Lung (tissue), 12 donors: ENCODE measurements around the gene GPRC5D. TPM values are rescaled to one million over a fixed set of nuclear protein-coding genes. Genes with fewer than 3 reads are reported as not detected.

Experiments used
- ATAC-seq: fragments of 200-7000 bp; cut with Tn5 transposase; one replicate; pipeline ENCODE4 v1.9.1; 2020; ENCODE audit warnings: moderate number of reproducible peaks; ENCODE audit not compliant: insufficient read depth, low FRiP score
- DNase-seq, 3 donors: peaks; one replicate each; pipeline ENCODE4 v3.0.0-alpha.2; 2013 to 2017
- H3K27ac ChIP-seq, 2 donors: one replicate each; pipeline ENCODE4 v1.5.1; 2013; ENCODE audit warnings: mild to moderate bottlenecking in 2 of 2, moderate library complexity in 2 of 2, control low read depth in 1 of 2, inconsistent platforms in 1 of 2, low read depth in 1 of 2, low read length in 1 of 2
- H3K27me3 ChIP-seq, 3 donors: one replicate each; pipeline ENCODE4 v1.5.1; 2013; ENCODE audit warnings: low read length in 2 of 3; ENCODE audit not compliant: control insufficient read depth in 3 of 3, insufficient read depth in 3 of 3
- H3K36me3 ChIP-seq, 4 donors: one replicate each; pipeline ENCODE4 v1.5.1; 2013; ENCODE audit warnings: low read length in 4 of 4, mild to moderate bottlenecking in 1 of 4, moderate library complexity in 1 of 4; ENCODE audit not compliant: control insufficient read depth in 4 of 4, insufficient read depth in 4 of 4
- H3K4me1 ChIP-seq, 5 donors: one replicate each; pipeline ENCODE4 v1.5.1; 2013; ENCODE audit warnings: low read length in 5 of 5, mild to moderate bottlenecking in 2 of 5, moderate library complexity in 1 of 5; ENCODE audit not compliant: control insufficient read depth in 5 of 5, insufficient read depth in 5 of 5
- H3K4me3 ChIP-seq: one replicate; pipeline ENCODE4 v1.5.1; 2013; ENCODE audit warnings: mild to moderate bottlenecking, control low read depth, moderate library complexity
- H3K9ac ChIP-seq, 2 donors: one replicate each; pipeline ENCODE4 v1.5.1; 2013; ENCODE audit warnings: low read length in 2 of 2, control low read depth in 1 of 2; ENCODE audit not compliant: insufficient read depth in 1 of 2
- H3K9me3 ChIP-seq, 4 donors: one replicate each; pipeline ENCODE4 v1.5.1; 2013; ENCODE audit warnings: low read length in 3 of 4, mild to moderate bottlenecking in 1 of 4, moderate library complexity in 1 of 4; ENCODE audit not compliant: control insufficient read depth in 4 of 4, insufficient read depth in 3 of 4
- CTCF ChIP-seq: IDR thresholded peaks from 2 replicates; pipeline ENCODE4 v1.5.1; 2012; ENCODE audit warnings: mild to moderate bottlenecking; ENCODE audit errors: control extremely low read depth, extremely low read depth
- WGBS, 2 donors: extraction: QIAGEN DNeasy Blood & Tissue Kit; methylation state at CpG; one replicate each; pipeline ENCODE4 v1.1.7; 2013; 5-methylcytosine and 5-hydroxymethylcytosine counted together
- polyA plus RNA-seq, 2 donors: library from polyadenylated mRNA; stranded (reverse); fragments of 200-250 nt; gene quantifications; one replicate each; pipeline ENCODE4 v1.2.1, GENCODE V29; 2013
- total RNA-seq, 2 donors: library from RNA; depleted of rRNA in 1 of 2; stranded (reverse); fragments of >200 nt in 1 of 2; gene quantifications; one replicate each; pipeline ENCODE4 v1.2.1, GENCODE V29; 2014 to 2021
- donor health status: control.
- donor health status: control.
- donor health status: Bipolar disorder and iron deficiency.
- donor health status: healthy.
- donor health status: DM: yes; HTN: yes; CAD: no.

GPRC5D gene
- total and polyA plus RNA-seq, 4 donors: 0.14 to 0.30 TPM; not detected in 2

GRCh38 chr12:12998248-12998647 is 46.3 kb upstream of the GPRC5D start:
- peaks cover 0 to 25% (median 9%) of the 10 kb centered on the region in 5 donors for H3K4me1 ChIP-seq
- H3K9ac ChIP-seq: no peak overlapping the region
- TF ChIP-seq CTCF: no peak
- H3K27ac ChIP-seq: no peak overlapping the region
- 87 to 88% methylated on average over 4 of the region's 4 CpGs for WGBS, 2 donors
- H3K4me3 ChIP-seq: no peak overlapping the region
- no peaks in the 10 kb centered on the region for H3K9me3 ChIP-seq
- DNase-seq (no peak), ATAC-seq (no peak)
- peaks cover 0 to 3% (median 0%) of the 10 kb centered on the region in 4 donors for H3K36me3 ChIP-seq
- no peaks in the 10 kb centered on the region for H3K27me3 ChIP-seq

GRCh38 chr12:12997734-12998133 is 45.8 kb upstream of the GPRC5D start:
- H3K9ac ChIP-seq: no peak overlapping the region
- TF ChIP-seq CTCF: no peak
- H3K36me3 ChIP-seq: peaks cover 0 to 3% (median 0%) of the 10 kb centered on the region in 4 donors
- DNase-seq (no peak), ATAC-seq (no peak)
- no peak overlapping the region for H3K4me3 ChIP-seq
- peaks cover 0 to 26% (median 9%) of the 10 kb centered on the region in 5 donors for H3K4me1 ChIP-seq
- 44 to 66% methylated on average over 2 of the region's 2 CpGs for WGBS, 2 donors
- no peaks in the 10 kb centered on the region for H3K9me3 ChIP-seq
- peak overlapping the region in 1 of 2 donors; percentile 8 for H3K27ac ChIP-seq
- H3K27me3 ChIP-seq: no peaks in the 10 kb centered on the region

- no peak overlapping the region for H3K4me3 ChIP-seq
- 47 to 49% methylated on average over 3 of the region's 3 CpGs for WGBS, 2 donors
- H3K27me3 ChIP-seq: no peaks in the 10 kb centered on the region
- TF ChIP-seq CTCF: no peak
- no peak overlapping the region for H3K27ac ChIP-seq
- H3K9me3 ChIP-seq: no peaks in the 10 kb centered on the region
- DNase-seq (no peak), ATAC-seq (no peak)
- no peak overlapping the region for H3K9ac ChIP-seq
- peaks cover 0 to 32% (median 9%) of the 10 kb centered on the region in 5 donors for H3K4me1 ChIP-seq
- H3K36me3 ChIP-seq: peaks cover 0 to 3% (median 0%) of the 10 kb centered on the region in 4 donors
Observed at GRCh38 chr12:12997156-12997555, 45.2 kb upstream of the GPRC5D start.

GRCh38 chr12:12996209-12996608 is 44.2 kb upstream of the GPRC5D start:
- ATAC-seq (no peak), DNase-seq (no peak)
- peak overlapping the region in 1 of 2 donors; percentile 29 for H3K27ac ChIP-seq
- H3K4me1 ChIP-seq: peaks cover 0 to 37% (median 7%) of the 10 kb centered on the region in 5 donors
- no peak overlapping the region for H3K4me3 ChIP-seq
- H3K27me3 ChIP-seq: no peaks in the 10 kb centered on the region
- no peak overlapping the region for H3K9ac ChIP-seq
- peaks cover 0 to 3% (median 0%) of the 10 kb centered on the region in 4 donors for H3K36me3 ChIP-seq
- TF ChIP-seq CTCF: no peak
- no peaks in the 10 kb centered on the region for H3K9me3 ChIP-seq
- WGBS, 2 donors: 64 to 84% methylated on average over 3 of the region's 3 CpGs
